Inferior parietal cortex (tissue), 1 donor: ENCODE measurements around the gene ZNF622.

ENCODE experiments used
- DNase-seq: peaks from one replicate; pipeline ENCODE4 v3.0.0-alpha.2; 2016; ENCODE audit errors: extremely low spot score

ZNF622 gene

DNA sequence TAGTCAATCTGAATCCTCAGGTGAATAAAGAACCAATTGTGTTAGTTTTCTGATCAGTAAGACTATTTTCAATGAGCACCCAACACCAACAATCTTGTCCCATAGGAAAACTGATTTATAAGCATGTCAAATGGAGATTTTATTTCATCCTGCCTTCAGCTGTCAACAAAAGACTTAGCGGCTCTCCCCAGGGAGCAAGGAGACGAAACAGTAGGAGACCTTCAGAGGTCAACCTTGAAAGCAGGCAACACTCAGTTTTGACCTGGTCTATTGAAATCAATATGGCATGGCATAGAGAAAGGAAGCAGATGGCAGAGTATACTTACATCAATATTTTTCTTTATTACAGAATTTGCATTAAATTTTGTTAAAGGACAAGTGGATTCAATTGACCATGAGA is 34.1 kb downstream of the ZNF622 start:
- DNase-seq, result no peak

DNA sequence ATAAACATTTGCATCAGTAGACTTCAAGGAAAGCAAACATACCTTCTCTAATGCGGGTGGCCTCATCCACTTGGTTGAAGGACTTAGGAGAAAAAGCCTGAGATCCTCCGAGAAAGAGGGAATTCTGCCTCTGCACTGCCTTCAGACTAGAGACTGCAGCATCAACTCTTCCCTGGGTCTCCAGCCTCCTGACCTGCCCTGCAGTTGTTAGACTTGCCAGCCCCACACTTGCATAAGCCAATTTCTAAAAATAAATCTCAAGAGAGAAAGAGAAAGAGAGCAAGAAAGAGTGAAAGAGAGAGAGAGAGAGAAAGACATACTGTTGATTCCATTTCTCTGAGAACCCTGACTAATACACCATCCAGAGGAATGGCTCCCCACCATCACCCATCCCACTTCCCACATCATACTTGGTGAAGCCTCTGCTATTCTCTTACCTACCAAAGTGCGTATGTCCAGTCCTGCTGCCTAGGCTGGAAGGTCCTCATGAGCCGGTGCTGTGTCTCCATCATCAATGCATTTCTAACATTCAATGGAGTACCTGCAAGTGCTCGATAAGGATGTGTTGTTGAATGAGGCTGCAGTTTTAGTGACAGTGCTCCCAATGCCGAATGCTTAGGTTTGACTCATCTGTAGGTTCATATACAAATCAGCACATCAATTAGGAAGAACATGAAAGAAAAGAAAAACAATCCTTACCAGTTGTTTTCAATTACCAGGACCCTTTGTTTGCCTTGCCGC is 35.1 kb downstream of the ZNF622 start:
- DNase-seq, result no peak

DNA sequence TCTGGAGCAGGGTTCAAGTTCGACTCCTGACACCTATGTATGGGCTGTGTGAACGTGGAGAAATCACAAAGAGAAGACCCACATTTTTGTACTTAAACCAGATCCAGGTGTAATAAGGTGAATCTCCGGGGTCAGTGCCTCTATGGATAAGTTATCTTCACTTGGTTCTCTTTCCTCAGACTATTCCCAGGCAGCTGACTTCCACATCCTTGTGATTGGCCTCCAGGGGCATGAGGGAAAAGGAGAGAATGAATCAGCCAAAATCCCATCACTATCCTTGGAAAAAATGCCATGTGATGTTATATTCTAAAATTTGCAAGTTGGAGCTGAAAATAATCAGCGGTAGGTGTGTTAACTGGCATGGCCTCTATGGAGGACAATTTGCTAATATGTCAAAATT is 37.2 kb downstream of the ZNF622 start:
- no peak for DNase-seq

DNA sequence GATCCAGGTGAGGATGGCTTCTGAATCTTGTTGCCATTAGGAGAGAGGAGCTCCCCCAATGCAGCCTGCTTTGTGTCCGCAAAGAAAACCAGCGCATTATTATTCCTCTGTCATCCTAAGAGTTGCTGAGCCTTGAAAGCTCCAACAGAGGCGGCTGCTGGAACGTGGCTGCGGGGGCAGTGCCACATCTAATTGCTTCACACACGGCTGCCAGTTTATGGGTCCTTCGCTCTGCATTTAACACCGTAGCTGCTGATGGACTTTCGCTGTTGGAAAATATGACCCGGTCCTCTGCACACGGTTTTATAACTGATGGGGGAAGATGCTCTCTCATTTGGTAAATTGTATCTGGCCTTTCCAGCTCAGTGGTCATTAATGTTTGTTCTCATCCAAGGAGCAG is 38.0 kb downstream of the ZNF622 start:
- no peak for DNase-seq

DNA sequence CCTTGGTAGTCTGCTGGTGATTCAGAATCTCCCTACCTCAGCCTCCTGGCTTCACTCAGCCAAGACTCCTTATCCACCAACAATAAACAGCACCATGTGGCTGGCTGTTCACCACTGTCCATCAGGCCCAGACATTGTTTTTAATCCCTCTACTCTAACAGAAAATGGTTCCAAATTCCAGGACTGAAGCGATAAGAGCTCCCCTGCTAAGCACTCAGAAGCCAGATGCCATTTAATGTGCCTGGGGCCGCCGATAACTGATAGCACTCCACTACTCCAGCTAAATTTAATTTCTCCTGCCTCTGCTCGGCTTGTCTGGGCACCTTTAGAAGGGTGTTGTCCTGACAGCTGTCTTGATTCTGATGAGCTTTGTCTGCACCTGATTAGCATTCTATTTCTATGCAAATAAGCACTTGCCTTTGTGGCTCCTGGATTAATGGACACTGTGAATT is 47.1 kb downstream of the ZNF622 start:
- peak; percentile 49 for DNase-seq

DNA sequence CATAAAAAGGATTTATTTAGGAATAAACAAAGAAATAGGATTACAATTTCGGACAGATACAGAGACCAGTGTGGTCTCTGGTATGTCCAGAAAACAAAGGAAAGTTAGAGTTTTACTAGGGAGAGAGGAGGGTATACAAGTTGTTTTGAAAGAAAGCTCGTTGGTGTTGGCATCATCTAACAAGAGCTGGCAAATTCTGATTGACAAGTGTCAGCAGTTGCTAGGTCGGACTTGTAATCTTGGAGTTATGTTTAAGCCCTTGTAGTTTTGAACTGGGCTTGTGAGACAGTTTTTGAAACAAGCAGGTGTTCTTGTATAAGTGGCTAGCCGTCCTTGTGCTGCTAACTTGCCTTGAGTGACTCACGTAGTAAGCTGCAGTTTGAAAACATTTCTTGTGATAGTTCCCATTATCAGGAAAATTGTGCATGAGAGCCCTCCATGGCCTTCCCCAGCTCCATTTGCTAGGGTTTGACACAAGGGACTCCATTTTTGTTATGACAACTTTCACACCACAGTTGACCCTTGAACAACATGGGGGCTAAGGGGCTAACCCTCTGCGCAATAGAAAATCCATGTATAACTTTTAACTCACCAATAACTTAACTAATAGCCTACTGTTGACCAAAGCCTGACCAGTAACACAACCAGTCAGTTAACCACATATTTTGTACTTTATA is 48.1 kb downstream of the ZNF622 start:
- no peak for DNase-seq

DNA sequence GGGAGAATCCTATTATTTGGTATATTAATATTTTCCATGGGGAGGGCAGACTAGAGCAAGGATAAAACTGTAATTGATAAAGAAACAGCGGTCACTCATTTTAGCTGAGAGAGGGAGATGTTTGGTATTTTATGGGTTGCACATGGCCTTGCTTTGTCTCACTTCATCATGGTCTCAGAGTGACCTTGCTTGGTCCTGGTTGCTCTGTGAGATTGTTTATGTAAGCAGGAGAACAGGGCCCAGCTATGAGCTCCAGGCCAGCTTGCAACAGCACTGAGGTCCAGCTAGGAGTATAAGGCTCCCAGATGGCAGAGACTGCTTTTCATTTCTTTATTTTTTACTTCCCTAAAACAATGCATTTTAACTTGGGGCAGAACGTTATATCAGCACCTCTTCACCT is 50.7 kb downstream of the ZNF622 start:
- no peak for DNase-seq

DNA sequence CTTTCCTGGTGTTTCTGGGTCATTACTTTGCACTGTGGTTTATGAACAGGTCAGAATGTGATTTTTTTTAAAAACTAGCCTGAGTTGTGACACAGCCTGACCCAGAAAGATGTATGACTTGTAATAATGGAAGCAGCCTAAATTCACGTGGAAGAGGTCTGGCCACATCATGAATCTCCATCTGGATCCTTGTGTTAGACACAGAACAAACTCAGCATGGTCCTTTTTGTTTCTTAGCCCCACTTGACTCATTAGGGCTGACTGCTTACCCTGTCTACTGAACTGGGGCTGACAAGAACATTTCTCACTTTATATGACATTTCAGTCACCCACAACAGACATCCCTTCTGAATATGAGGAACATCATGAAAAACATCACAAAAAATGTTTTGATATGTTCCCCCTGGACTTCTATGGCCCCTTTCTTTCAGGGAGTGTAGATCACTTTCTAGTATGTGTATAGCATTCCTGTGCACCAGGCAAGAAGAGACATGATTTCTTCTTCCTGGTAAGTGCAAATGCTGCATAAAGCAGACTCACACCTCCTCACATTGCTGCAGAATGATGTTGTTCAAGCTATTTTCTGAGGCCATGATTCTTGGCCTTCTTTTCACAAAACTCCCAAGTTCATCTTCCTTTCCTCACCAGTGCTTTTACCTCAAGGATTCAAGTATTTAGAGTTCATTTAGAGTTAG is 52.3 kb downstream of the ZNF622 start:
- DNase-seq, result no peak

DNA sequence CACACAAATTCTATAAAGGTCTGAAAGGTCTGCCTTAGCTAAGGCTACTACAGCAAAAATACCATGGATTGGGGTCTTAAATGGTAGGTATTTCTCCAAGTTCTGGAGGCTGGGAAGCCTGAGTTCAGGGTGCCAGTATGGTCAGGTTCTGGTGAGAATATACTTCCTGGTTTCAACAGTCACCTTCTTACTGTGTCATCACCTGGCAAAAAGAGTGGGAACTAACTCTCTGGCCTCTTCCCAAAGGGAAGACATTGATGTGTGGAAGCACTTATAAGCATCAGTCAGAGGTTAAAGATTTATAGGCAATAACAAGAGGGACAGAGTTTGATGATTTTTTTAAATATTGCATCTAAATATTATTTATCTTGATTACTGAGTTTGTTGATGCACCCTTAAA is 53.0 kb downstream of the ZNF622 start:
- no peak for DNase-seq

DNA sequence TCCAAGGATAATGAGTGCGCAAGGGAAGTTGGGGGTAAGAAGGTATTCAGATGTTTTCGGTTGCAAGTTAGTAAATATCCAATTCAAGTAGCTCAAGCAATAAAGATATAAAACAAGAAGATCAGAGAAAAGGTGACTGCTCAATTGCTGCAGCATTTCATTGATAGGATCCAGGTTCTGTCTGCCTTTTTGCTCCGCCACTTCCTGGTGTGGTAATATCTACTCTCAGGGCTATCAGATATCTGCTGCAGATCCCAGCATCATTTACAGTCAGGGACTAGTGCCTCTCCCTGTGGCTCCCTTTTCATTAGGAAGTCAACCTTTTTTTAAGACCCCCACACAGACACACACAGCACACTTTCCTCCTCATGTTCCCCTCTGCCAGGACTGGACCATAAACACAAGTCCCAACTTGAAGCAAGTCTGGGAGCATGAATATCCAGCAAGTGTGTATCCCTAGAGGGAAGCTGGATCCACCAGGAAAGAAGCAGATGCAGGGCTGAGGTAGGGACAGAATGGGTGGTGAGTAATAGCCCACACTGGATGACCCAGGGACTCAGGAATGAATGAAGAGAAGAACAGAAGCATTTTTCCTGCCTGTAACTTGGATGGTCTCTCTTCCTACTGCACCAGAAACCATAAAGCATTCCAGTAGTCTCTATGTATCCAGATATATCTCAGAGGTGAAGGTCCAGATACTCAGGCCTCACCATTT is 53.7 kb downstream of the ZNF622 start:
- DNase-seq, result no peak

DNA sequence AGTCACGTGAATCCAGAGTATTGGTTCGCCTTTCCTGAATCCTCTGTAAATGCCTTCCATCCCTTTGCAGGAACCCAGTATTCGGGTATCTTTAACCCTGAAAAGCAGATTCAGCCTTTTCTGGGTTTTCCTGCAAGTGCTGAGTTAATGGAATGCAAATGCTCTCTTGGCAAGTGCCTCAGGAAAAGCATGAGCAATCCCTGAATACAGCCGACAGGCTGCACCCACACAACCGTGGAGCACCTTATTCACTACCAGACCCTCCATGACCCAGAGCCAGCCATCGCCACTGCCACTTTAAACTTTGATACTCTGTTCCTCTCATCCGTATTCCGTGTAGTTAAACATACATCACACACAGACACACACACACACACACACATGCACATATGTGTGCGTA is 54.4 kb downstream of the ZNF622 start:
- DNase-seq, result no peak

DNA sequence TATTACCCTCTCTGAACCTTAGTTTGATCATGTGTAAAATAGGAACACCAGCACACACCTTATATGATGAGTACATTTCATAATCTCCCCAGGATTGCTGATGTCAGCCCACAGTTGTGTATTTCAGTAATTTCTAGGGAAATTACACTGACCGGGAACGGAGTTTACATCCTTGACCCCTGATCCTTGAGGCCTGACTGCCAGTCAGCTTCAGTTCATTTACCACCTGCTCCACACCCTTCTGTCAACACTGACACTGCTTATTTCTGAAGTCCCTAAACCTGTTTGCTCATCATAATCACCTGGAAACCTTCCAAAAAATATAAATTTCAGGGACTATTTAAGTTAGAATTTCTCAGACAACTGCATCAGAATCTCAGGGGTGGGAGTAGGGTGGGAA is 55.3 kb downstream of the ZNF622 start:
- no peak for DNase-seq

DNA sequence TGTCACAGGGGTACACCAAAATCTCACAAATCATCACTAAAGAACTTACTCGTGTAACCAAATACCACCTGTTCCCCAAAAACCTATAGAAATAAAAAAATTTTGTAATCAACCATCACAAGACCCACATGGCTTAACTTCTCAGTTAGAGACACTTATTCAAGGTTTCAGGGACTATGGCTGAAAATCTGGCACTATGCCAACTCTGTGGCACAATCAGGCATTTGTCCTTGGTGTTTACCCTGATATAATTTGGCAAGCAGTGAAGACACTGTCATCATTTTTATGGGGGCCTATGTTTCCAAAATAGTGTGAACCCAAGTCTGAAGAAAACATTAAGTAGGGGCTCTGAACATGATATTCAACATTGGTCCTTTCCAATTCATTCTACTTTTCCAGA is 59.0 kb downstream of the ZNF622 start:
- DNase-seq, result no peak

DNA sequence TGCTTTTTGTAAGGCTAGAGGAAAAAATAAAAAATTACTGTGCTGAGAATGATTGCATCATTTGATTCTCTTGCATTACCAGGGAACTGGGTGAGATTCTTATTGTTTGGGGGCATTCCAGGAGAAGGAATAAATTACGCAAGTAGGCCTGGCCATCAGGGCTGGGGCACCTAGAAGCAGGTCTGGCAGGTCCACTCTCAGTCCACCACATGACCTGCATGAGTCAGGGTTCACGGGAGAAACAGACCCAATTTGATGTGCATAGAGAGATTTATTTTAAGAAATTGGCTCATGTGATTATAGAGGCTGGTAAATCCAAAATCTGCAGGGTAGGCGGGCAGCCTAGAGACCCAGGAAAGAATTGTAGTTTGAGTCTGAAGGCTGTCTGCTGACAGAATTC is 59.6 kb downstream of the ZNF622 start:
- DNase-seq, result no peak
